ENCODE results near the gene CR1. TPM values are rescaled to one million over a fixed set of nuclear protein-coding genes. Genes with fewer than 3 reads are reported as not detected.
"Not testable (repeated sequence)": the region's sequence is repeated elsewhere in the genome, so short reads cannot be mapped to it uniquely, and the experiment has no call there.

Gene CR1
- total RNA-seq, 4 donors from 2014 or later: 0.15 to 3.5 (median 1.7) TPM

- no peak for DNase-seq
- no peaks in the 10 kb centered on the region for H3K36me3 ChIP-seq
- H3K4me1 ChIP-seq: peaks cover 0 to 8% (median 3%) of the 10 kb centered on the region in 3 donors
- TF ChIP-seq CTCF (IDR thresholded peaks at IDR 0.05) (no peak), POLR2A (IDR thresholded peaks at IDR 0.05) (no peak)
- H3K27me3 ChIP-seq: peaks cover 0 to 73% (median 15%) of the 10 kb centered on the region in 4 donors
- no peaks in the 10 kb centered on the region for H3K9me3 ChIP-seq
- WGBS, 2 donors: 34 to 43% methylated on average over 3 of the region's 3 CpGs
- H3K4me3 ChIP-seq: no peak overlapping the region
- intact Hi-C loops (cut with DNase I): no loop called here
- no peak overlapping the region for H3K27ac ChIP-seq
Measured at GRCh38 chr1:207670997-207671396, 175.0 kb downstream of the CR1 start.

GRCh38 chr1:207672522-207673130 lies 176.7 kb downstream of the CR1 start:
- H3K36me3 ChIP-seq: no peaks in the 10 kb centered on the region
- WGBS, 2 donors: 31 to 33% methylated on average over 5 of the region's 5 CpGs
- TF ChIP-seq CTCF (IDR thresholded peaks at IDR 0.05) (peak in 4 of 6 experiments; percentile 30 to 55 (median 35)), POLR2A (IDR thresholded peaks at IDR 0.05) (no peak)
- no peak overlapping the region for H3K27ac ChIP-seq
- H3K4me3 ChIP-seq: no peak overlapping the region
- H3K4me1 ChIP-seq: peaks cover 0 to 8% (median 3%) of the 10 kb centered on the region in 3 donors
- DNase-seq: no peak
- intact Hi-C loops (cut with DNase I): no loop called here
- peaks cover 0 to 57% (median 15%) of the 10 kb centered on the region in 4 donors for H3K27me3 ChIP-seq
- no peaks in the 10 kb centered on the region for H3K9me3 ChIP-seq

GRCh38 chr1:207673399-207673798 lies 177.4 kb downstream of the CR1 start:
- no peak for DNase-seq
- no peak for TF ChIP-seq POLR2A (IDR thresholded peaks at IDR 0.05)
- TF ChIP-seq CTCF (IDR thresholded peaks at IDR 0.05): no peak
- Histone ChIP-seq H3K27ac (no peak overlapping the region), H3K4me3 (no peak overlapping the region), H3K36me3 (no peaks in the 10 kb centered on the region), H3K4me1 (peaks cover 0 to 8% (median 3%) of the 10 kb centered on the region in 3 donors), H3K9me3 (no peaks in the 10 kb centered on the region), H3K27me3 (peaks cover 0 to 49% (median 15%) of the 10 kb centered on the region in 4 donors)
- intact Hi-C loops (cut with DNase I): no loop called here
- WGBS, 2 donors: 34 to 43% methylated on average over 6 of the region's 6 CpGs

- no peaks in the 10 kb centered on the region for H3K36me3 ChIP-seq
- H3K9me3 ChIP-seq: no peaks in the 10 kb centered on the region
Measured at GRCh38 chr1:207676153-207676552, 180.2 kb downstream of the CR1 start.

GRCh38 chr1:207680590-207681388 lies 184.8 kb downstream of the CR1 start:
- 50 to 56% methylated on average over 6 of the region's 6 CpGs for WGBS, 2 donors
- DNase-seq; intact Hi-C loops (cut with DNase I); H3K27me3 ChIP-seq; H3K4me1 ChIP-seq; H3K36me3 ChIP-seq; H3K4me3 ChIP-seq; H3K9me3 ChIP-seq; H3K27ac ChIP-seq: not testable (repeated sequence)

More at GRCh38 chr1:207676153-207676552, 180.2 kb downstream of the CR1 start:
- intact Hi-C loops (cut with DNase I): no loop called here
- Histone ChIP-seq H3K27ac (no peak overlapping the region), H3K27me3 (peaks cover 0 to 22% (median 2%) of the 10 kb centered on the region in 4 donors), H3K4me1 (no peaks in the 10 kb centered on the region), H3K4me3 (no peak overlapping the region)
- TF ChIP-seq POLR2A (IDR thresholded peaks at IDR 0.05): no peak
- TF ChIP-seq CTCF (IDR thresholded peaks at IDR 0.05): no peak
- no peak for DNase-seq
- 77 to 82% methylated on average over 4 of the region's 4 CpGs for WGBS, 2 donors

- H3K4me3 ChIP-seq; intact Hi-C loops (cut with DNase I); DNase-seq; H3K36me3 ChIP-seq; H3K9me3 ChIP-seq; H3K27me3 ChIP-seq; H3K27ac ChIP-seq; H3K4me1 ChIP-seq: not testable (repeated sequence)
- 87 to 91% methylated on average over 6 of the region's 6 CpGs for WGBS, 2 donors
Measured at GRCh38 chr1:207682872-207683434, 187.0 kb downstream of the CR1 start.

- H3K27me3 ChIP-seq: peaks cover 0 to 12% (median 0%) of the 10 kb centered on the region in 4 donors
- H3K4me3 ChIP-seq; H3K27ac ChIP-seq; intact Hi-C loops (cut with DNase I); DNase-seq; H3K9me3 ChIP-seq; H3K4me1 ChIP-seq; H3K36me3 ChIP-seq: not testable (repeated sequence)
- 80 to 89% methylated on average over 4 of the region's 4 CpGs for WGBS, 2 donors
Measured at GRCh38 chr1:207690551-207690950, 194.6 kb downstream of the CR1 start.
